ENCODE results near the gene NFE2L3.
"Not testable (repeated sequence)": the region's sequence is repeated elsewhere in the genome, so short reads cannot be mapped to it uniquely, and the experiment has no call there.

Gene NFE2L3, protein sequence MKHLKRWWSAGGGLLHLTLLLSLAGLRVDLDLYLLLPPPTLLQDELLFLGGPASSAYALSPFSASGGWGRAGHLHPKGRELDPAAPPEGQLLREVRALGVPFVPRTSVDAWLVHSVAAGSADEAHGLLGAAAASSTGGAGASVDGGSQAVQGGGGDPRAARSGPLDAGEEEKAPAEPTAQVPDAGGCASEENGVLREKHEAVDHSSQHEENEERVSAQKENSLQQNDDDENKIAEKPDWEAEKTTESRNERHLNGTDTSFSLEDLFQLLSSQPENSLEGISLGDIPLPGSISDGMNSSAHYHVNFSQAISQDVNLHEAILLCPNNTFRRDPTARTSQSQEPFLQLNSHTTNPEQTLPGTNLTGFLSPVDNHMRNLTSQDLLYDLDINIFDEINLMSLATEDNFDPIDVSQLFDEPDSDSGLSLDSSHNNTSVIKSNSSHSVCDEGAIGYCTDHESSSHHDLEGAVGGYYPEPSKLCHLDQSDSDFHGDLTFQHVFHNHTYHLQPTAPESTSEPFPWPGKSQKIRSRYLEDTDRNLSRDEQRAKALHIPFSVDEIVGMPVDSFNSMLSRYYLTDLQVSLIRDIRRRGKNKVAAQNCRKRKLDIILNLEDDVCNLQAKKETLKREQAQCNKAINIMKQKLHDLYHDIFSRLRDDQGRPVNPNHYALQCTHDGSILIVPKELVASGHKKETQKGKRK

DNA sequence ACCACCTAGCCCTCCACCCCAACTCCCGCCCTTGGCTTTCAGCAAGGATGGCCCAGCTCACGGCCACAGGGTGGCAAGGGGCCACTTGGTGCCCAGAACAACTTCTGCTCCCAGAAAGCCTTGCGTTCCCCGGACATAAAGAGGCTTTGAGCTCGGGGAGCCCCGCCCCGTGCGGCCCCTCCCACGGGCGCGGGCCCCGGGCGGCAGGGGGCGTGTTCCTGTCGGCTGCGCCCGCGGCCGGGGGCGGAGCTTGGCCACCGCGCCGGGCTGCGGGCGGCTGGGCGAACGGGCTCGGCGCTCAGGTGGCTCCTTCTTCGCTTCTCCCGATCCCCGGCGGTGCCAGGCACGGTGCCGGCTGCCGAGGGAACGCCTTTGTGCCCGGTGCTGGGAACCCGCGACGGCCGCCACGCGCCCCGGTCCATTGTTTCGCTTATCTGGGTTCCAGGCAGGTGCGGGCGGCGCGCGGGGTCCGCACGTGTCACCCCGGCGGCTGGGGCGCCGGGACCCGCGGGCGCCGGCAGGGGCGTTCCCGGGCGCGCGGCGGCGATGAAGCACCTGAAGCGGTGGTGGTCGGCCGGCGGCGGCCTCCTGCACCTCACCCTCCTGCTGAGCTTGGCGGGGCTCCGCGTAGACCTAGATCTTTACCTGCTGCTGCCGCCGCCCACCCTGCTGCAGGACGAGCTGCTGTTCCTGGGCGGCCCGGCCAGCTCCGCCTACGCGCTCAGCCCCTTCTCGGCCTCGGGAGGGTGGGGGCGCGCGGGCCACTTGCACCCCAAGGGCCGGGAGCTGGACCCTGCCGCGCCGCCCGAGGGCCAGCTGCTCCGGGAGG, at the start of gene NFE2L3:
TSS of gene NFE2L3 (plus strand) at position 246 of the 829 bp plus-strand sequence. CDS start at position 547, 301 bp downstream.
- peak; percentile 24 for DNase-seq

DNA sequence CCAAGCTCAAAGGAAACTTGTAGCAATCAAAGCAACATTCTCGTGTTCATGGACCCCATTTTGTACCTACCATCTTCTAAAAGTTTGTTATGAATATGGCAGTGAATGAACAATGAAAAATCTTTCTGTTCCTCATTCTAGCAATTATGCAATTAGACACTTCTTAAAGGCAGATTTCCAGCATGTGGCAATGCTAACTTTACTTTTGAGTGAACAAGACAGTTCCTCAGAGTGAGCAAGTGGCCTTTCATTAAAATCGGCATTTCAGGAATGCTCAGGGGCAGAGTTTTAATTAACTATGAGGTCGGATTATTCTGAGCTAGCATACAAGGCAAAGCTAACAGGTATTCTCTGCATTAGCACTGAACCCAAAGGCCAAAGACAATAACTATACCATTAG, 48.4 kb upstream of the NFE2L3 start:
- DNase-seq, result no peak

DNA sequence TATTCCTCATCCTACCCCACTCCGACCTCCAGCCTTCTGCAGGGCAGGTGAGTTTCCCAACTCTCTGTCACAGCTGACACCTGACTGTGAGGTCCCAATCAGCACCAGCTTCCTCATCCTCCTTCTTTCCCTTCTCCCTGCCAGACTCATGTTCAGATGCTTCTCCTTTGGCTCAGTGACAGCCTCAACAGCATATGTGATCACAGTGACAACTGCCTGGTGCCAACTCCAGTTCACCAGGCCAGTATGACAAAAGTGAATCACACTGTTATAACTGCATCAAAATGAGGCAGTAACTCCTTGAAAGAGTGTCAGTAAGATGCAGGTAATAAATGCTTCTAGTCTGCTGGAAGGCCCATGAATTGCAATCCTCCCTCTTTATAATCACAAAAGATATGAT, 46.8 kb upstream of the NFE2L3 start:
- DNase-seq, result no peak

DNA sequence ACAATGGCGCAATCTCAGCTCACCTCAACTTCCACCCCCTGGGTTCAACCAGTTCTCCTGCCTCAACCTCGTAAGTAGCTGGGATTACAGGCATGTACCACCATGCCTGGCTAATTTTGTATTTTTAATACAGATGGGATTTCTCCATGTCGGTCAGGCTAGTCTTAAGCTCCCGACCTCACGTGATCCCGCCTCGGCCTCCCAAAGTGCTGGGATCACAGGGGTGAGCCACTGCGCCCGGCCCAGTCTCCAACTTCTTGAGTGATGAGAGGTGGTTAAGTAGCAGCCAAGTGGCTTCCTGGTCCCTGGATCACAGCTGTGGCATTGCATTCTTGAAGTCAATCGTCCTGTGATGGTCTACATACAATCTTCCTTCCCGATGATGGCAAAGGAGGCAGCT, 46.1 kb upstream of the NFE2L3 start:
- no peak for DNase-seq

DNA sequence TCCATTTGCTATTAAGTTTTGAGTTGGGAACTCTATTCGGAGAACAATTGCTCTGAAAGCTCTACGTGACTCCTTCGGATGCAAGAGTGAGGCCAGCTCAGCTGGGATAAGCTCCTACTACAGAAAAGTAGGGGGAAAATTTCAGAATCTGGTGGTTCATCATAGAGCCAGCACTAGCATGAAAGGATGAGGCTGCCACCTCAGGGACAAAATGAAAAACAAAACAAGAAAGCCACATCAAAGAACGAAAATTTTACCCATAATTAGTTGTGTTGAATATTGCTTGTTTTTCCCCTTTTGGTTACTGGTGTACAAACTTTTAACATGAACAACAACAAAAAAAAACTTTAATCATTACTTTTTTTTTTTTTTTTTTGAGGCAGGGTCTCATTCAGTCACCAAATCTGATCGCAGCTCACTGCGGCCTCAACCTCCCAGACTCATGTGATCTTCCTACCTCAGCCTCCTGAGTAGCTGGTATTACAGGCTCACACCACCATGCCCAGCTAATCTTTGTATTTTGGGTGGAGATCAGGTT, 39.7 kb upstream of the NFE2L3 start:
- DNase-seq, result no peak

DNA sequence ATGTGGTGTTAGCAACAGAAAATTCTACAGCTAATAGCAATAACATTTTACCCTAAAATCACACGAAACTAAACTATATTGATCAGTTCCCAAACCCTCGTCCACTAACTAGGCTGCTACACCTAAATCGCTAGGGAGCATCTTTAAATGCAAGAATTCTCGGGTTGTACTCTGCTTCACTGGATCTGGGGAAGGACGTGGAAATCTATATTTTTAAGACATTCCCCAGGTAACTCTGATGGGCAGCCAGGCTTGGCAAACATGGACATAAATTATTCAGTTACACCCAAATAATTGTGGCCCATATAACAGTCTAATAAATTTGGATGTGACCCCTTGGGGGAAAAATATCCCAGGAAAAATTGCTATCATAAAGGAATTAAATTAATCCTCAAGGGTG, 36.3 kb upstream of the NFE2L3 start:
- no peak for DNase-seq

DNA sequence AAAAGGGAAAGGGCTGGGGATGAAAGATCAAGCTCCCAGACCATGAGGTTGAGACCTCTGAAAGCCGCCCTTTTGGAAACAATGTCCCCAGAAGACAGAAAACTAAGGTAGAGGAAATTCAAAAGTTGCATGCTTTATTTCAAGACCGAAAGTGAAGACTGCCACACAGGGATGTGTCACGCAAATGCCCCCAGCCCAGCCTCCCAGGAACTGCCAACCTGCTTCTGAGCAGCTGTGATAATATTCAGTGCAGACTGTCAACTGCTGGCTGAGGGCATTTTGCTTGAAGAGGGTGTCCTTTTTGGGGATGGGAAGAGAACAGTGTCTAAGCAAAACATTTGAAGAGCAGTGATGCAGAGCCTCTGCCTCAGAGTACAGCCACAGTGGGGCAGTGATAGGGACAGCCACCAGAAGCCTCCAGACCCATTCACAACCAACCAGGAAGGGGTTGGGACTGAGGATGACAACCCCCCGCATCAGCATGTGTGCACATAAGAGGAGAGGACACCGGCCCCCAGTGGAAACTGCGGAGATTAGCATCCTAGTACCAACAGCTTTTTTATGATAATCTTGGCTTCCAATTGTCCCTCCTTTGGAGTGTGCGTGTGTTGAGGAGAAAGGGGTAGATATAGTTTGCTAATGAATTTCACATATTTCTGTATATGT, 34.7 kb upstream of the NFE2L3 start:
- DNase-seq, result no peak

DNA sequence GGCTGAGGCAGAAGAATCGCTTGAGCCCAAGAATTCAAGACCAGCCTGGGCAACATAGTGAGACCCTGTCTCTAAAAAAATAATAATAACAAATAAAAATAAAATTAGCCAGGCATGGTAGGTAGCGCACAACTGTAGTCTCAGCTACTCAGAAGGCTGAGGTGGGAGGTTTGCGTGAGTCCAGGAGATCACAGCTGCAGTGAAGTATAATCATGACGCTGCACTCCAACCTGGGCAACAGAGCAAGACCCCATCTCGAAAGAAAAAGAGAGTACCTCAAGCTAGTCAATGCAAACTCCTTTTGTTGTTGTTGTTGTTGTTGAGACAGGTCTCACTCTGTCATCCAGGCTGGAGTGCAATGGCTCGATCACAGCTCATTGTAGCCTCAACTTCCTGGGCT, 34.0 kb upstream of the NFE2L3 start:
- DNase-seq, result no peak

DNA sequence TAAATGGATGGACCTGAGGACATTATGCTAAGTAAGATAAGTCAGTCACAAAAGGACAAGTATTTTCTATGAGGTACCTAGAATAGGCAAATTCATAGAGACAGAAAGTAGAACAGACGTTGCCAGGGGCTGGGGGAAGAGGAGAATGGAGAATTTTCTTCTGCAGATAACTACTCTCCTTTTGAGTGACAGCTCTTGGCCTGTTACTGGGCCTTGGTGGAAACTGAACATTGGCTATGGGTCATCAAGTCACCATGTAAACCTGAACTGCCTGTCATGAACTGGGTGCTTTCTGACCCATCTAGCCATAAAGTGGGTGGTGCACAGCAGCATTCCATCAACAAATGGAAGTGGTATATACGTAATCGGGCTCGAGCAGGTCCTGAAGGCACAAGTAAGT, 29.3 kb upstream of the NFE2L3 start:
- no peak for DNase-seq

DNA sequence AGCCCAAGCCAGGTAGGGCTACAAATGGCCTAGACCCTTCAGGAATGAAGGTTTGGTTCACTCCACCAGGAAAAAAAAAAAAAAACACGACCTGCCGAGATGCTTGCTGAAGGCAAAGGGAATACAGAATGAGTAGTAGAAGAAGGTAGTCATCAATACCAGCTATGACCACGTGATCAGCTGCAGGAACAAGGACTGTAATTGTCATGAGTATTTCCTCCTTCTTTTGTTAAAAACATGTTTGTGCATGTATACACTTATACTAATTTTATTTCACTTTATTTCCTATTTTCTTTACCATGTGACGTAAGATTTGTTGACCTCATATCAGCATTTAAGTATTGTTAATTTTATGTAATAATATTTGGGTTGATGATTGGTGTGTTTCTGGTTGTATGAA, 27.2 kb upstream of the NFE2L3 start:
- DNase-seq, result not testable (repeated sequence)

DNA sequence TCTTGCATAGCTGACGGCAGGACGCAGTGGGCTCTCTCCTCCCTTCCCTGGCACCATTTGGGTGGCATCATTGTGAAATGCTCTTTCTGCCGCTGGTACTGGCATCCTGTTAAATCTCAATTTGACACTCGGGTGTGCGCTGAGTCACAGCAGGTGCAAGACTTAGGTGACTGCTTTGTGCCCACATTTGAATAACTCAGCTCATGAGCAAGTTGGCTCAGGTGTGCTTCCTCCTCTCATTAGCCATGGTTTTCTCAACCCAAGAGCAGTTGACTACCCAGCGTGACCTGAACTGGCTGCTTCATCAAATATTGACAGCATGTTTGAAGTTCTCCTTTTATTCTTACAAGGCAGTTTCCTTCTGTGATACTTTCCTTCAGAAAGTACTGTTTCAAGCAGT, 24.6 kb upstream of the NFE2L3 start:
- no peak for DNase-seq

DNA sequence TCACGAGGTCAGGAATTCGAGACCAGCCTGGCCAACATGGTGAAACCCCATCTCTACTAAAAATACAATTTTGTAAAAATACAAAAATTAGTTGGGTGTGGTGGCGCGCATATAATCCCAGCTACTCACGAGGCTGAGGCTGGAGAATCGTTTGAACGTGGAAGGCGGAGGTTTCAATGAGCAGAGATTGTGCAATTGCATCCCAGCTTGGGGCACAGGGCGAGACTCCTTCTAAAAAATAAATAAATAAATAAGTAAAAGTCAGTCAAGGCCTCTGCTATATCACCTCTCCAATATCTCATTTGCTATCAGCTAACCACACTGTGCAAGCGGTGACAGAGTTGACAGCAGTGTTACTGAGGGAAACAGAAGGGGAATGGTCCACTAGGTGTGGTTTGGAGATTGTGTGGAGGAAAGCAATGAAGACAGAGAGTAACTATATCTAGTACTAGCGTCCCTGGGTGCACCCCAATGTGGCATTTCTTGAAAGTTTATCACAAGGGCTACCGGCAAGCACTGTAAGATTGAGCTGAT, 20.9 kb upstream of the NFE2L3 start:
- no peak for DNase-seq

DNA sequence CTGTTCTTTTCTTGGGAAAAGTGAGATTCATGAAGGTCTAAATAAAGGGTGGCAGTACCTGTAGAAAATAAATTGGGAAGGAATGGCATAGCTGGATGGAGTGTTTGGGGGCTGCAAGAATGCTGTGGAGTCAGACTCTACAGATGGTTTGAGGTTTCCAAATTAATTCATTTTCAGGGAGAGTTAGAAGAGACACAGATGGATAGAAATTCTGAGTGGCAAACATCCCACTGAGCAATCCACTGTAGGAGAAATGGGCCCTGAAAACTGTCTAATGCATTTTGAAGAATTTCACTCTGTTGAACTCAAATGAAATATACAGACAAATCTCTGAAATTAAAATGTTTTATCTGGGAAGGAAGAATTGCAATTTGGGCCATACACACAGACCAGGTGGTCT, 16.9 kb upstream of the NFE2L3 start:
- DNase-seq, result no peak

DNA sequence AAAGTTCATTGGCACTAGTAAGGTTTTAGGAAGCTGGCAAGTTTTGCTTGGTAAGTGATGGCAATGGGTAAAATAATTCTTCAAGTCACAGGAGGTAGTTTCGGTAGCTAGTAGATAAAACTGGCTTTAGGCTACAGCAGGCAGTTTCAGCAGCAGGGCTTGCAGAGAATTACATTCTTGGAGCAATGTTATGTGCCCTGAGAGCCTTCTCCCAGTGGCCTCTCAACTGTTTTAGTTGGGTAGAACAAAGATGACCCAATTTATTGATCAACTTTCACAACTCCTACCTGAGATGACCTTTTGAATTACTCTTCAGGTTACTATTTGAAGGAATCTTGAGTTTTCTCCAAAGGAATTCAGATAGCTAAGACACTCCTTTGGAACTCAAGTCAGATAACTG, 16.4 kb upstream of the NFE2L3 start:
- no peak for DNase-seq

DNA sequence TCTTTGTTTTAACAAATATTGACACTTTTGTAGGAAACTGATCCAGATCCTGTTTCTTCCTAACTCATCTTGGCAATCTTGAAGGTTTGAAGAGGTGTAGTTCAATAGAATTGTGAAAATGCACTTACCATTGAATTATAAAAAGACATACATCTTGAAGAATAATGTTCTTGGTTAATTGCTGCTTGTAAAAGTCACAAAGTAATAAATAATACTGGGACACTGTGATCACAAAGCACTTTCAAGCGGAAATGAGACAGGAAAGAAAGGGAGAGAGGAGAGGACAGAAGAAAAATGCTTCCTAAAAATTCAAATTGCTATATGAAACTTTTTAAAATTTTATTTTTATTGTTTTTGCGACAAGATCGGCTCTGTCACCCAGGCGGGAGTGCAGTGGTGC, 15.2 kb upstream of the NFE2L3 start:
- no peak for DNase-seq

DNA sequence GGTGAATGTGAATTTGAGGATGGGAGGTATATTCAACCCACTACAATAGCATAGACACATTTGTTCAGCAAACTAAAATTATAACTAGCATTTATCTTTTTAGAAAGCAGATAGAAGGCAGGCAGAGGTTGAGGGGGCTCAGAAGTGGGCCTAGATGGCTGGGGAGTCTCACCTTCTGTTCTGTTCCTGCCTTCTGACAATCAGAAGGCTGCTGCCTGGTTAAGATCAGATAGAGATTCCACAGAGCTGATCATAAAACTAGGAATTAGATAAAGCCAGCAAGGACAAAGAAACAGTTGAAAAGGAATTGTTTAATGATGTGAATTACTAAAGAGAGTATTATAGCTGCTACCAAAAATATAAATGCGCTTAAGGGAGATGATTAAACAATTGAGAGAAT, 11.6 kb upstream of the NFE2L3 start:
- DNase-seq, result no peak

DNA sequence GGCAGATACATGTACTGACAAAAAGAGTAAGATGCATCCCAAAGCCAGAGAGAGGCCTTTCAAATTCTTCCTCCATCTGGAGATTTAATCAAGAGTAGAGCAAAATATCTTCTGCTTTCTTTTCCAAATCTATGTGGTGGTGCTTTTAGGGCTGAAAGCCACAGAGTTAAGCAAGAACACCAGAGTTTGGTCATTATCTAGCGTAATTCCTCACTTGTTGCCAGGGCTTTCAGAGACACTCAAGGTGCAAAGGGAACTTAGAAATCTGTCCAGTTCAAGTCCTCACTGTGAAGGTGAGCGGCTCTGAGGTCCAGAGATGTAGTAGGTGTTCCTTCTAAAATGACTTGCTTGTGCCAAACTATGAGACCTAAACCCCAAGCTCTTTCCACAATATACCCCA, 10.9 kb upstream of the NFE2L3 start:
- DNase-seq, result no peak

DNA sequence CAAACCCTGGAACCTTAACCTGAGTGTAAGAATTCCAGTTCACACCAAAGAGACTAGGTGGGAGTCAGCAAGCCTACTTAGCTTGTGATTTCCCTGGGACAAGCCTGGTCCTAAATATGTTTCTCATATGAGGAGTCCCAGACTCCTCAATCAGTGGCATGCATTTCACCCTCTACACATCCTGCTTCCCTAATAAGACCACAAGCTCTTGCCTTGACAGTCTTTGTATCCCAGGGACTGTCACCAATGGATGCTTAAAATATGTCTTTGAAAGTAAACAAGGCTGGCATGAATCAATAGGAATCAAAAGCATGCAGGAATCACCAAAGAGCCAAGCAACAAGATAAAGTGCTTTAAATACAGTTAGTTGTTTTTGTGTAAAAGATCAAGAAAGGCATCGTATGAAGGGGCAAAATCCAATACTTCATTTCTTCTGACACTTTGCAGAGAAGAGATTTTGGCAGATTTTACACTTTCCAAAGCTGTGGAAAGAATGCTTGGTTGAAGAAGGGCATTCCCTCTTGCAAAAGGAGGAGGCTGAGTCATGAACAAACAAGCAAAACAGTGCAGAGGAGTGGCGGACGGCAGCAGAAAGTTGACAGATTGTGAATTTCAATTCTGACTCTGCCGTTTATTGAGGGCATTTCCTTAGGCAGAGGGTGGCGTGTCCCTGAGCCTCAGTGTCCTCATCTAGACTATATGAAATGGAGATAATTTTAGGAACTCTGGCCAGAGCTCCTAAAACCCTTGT, 8.5 kb upstream of the NFE2L3 start:
- no peak for DNase-seq

DNA sequence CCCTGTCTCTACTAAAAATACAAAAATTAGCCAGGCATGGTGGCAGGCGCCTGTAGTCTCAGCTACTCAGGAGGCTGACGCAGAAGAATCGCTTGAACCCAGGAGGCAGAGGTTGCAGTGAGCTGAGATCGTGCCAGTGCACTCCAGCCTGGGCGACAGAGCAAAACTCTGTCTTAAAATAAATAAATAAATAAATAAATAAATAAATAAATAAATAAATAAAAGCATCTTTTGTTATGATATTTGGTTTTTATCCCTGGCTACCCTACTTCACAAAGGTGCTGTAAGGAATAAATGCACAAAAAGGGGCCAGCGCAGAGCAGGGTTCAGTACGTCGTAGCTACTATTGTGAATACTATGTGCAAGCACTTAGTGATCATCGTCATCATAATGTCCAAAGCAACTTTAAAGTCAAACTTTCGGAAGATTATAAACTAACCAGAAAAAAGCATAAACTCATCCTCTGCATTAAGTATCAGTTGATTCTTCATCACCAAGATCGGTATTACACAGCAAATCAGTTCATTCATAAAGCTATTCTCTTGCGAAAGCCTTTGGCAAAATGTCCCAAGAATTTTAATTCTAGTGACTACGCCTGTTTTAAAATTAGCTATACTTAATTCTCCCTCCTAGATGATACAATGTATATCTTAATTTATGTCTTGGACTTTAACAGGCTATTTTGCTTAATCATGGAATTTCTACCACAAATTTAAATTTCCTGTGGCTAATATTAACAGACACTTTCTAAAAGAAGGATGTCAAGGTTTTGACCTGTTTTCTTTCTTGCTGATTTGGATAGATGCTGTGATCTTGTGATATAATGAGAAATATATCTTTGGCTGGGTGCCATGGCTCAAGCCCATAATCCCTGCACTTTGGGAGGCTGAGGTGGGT, 7.6 kb upstream of the NFE2L3 start:
- DNase-seq, result no peak

DNA sequence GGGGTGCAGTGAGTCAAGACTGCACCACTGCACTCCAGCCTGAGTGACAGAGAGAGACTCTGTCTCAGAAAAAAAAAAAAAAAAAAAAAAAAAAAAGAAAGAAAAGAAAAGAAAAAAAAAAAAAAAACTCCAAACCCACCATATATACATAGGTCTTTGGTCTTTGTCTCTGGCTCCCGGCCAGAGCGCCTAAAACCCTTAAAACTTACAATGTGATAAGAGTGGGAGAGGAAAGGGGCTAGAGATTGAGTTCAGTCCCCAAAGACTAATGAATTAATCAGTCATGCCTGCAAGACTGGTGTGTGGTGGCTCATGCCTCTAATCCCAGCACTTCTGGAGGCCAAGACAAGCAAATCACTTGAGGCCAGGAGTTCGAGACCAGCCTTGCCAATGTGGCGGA, 6.8 kb upstream of the NFE2L3 start:
- DNase-seq, result no peak

DNA sequence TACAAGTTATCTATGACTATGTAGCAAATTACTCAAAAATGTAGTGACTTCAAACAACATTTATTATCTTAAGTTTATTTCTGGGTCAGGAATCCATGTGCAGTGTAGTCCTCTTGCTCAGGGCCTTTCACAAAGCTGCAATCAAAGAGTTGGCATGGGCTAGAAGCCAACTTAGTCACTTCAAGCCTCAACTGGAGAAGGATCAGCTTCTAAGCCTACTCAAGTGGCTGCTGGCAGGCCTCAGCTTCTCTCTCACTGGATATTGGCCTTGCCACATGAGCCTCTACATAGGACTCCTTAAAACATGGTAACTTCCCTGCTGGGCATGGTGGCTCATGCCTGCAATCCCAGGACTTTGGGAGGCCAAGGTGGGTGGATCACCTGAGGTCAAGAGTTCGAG, 5.0 kb upstream of the NFE2L3 start:
- no peak for DNase-seq
